HepG2 (cell line): ENCODE measurements around the gene ELP5. TPM values are rescaled to one million over a fixed set of nuclear protein-coding genes. Genes with fewer than 3 reads are reported as not detected.
A peak's percentile ranks its signal among the peaks of the same experiment; 100 is the strongest.

ENCODE experiments used
- AKAP8 ChIP-seq: sonication (generic); formaldehyde crosslinking; IDR thresholded peaks from 2 replicates; pipeline ENCODE4 v1.5.1; 2020; ENCODE audit warnings: mild to moderate bottlenecking, missing genetic modification reagents
- ARID5B ChIP-seq: IDR thresholded peaks from 2 replicates; pipeline ENCODE4 v1.4.0; 2020; ENCODE audit warnings: mild to moderate bottlenecking, missing genetic modification reagents
- CREB1 ChIP-seq, 2 experiments: fragments of 450-650 bp in 1 of 2; IDR thresholded peaks; 2 replicates each; pipeline ENCODE4 v1.6.1; 2016 to 2017; ENCODE audit warnings: control low read depth in 1 of 2, mild to moderate bottlenecking in 1 of 2, missing compliant biosample characterization in 1 of 2, missing genetic modification characterization in 1 of 2
- FOXK2 ChIP-seq: fragments of 450-650 bp; IDR thresholded peaks from 2 replicates; pipeline ENCODE4 v1.6.1; 2016
- KDM5A ChIP-seq: fragments of 200-600 bp; sonication (generic); IDR thresholded peaks from 2 replicates; pipeline ENCODE4 v1.7.0; 2018; ENCODE audit warnings: antibody characterized with exemption, mild to moderate bottlenecking, low read length, borderline replicate concordance
- KLF6 ChIP-seq: IDR thresholded peaks from 2 replicates; pipeline ENCODE4 v1.8.0; 2016; ENCODE audit warnings: missing biosample characterization, missing genetic modification reagents
- NCOA2 ChIP-seq: sonication (generic); formaldehyde crosslinking; IDR thresholded peaks from 2 replicates; pipeline ENCODE4 v1.8.0; 2022; ENCODE audit warnings: inconsistent platforms
- PBX2 ChIP-seq: IDR thresholded peaks from 2 replicates; pipeline ENCODE4 v1.6.1; 2016; ENCODE audit warnings: control low read depth
- POLR2A ChIP-seq, 2 experiments: IDR thresholded peaks; 2 replicates each; pipeline ENCODE4 v1.6.1; 2011; ENCODE audit warnings: low read depth in 2 of 2, low read length in 2 of 2, mild to moderate bottlenecking in 1 of 2, moderate library complexity in 1 of 2; ENCODE audit not compliant: insufficient read depth in 1 of 2
- PTBP1 ChIP-seq: fragments of 200-400 bp; formaldehyde crosslinking; IDR thresholded peaks from 2 replicates; pipeline ENCODE4 v1.6.1; 2018; ENCODE audit warnings: low read length, low read depth; ENCODE audit not compliant: poor library complexity, severe bottlenecking
- REST ChIP-seq, 2 experiments: IDR thresholded peaks; 2 replicates each; pipeline ENCODE4 v1.6.1; 2011 to 2012; ENCODE audit warnings: low read length in 2 of 2, borderline replicate concordance in 1 of 2, low read depth in 1 of 2, mild to moderate bottlenecking in 1 of 2, moderate library complexity in 1 of 2
- SNAPC2 ChIP-seq: sonication (generic); formaldehyde crosslinking; IDR thresholded peaks from 2 replicates; pipeline ENCODE4 v1.8.1; 2022; ENCODE audit warnings: mild to moderate bottlenecking, missing genetic modification reagents
- SRF ChIP-seq: IDR thresholded peaks from 2 replicates; pipeline ENCODE4 v1.6.1; 2011; ENCODE audit warnings: mild to moderate bottlenecking, low read depth, low read length, moderate library complexity
- TFDP2 ChIP-seq: sonication (generic); formaldehyde crosslinking; IDR thresholded peaks from 2 replicates; pipeline ENCODE4 v1.4.0; 2020; ENCODE audit warnings: missing genetic modification reagents
- ZBTB34 ChIP-seq: sonication (generic); formaldehyde crosslinking; IDR thresholded peaks from 2 replicates; pipeline ENCODE4 v1.8.0; 2022; ENCODE audit warnings: mild to moderate bottlenecking, missing genetic modification reagents
- ZKSCAN8 ChIP-seq: IDR thresholded peaks from 2 replicates; pipeline ENCODE4 v1.6.1; 2016; ENCODE audit warnings: borderline replicate concordance, missing genetic modification reagents, missing compliant biosample characterization
- ZNF124 ChIP-seq: sonication (generic); formaldehyde crosslinking; IDR thresholded peaks from 2 replicates; pipeline ENCODE4 v1.4.0; 2020; ENCODE audit warnings: missing genetic modification reagents
- ZNF367 ChIP-seq: sonication (generic); formaldehyde crosslinking; IDR thresholded peaks from 2 replicates; pipeline ENCODE4 v1.4.0; 2020; ENCODE audit warnings: missing genetic modification reagents, borderline replicate concordance
- polyA plus RNA-seq, 8 experiments: library from polyadenylated mRNA; depleted of rRNA in 3 of 8; stranded (reverse) in 7 of 8; unstranded in 1 of 8; fragments of >200 nt; fragmentation: Illumina TruSeq in 4 of 8; extraction: Trizol in 4 of 8; gene quantifications; 2 replicates each; pipeline versions ENCODE4 v1.2.1 to v1.2.3, GENCODE V29; 2011 to 2016; ENCODE audit warnings: low read depth in 4 of 8, missing spikeins in 1 of 8, mixed read lengths in 1 of 8; ENCODE audit not compliant: insufficient read depth in 1 of 8
- total RNA-seq, 5 experiments: library from RNA; depleted of rRNA; stranded (reverse); fragments of >200 nt; fragmentation: Illumina TruSeq; extraction: Trizol; gene quantifications; 2 replicates each; pipeline ENCODE4 v1.2.3, GENCODE V29; 2016; ENCODE audit warnings: low read depth in 1 of 5

The ELP5 gene
- total and polyA plus RNA-seq, 2 of the 13 experiments (the other 11 are each of a cell fraction or from before 2014, with no cell fraction given) = 67.6 to 69.8 TPM

- peak in 1 of 2 experiments; percentile 38; a peak in 1 of 4 replicates for TF ChIP-seq REST (IDR thresholded peaks at IDR 0.05; ENCODE audit: borderline replicate concordance in 1 of 2, low read depth in 1 of 2, low read length in 2 of 2)
- TF ChIP-seq NCOA2 (CRISPR knock-in tag) = peak; percentile 58; the same call in 1 of the 2 replicates
- TF ChIP-seq POLR2A (IDR thresholded peaks at IDR 0.05; ENCODE audit: insufficient read depth in 1 of 2, low read depth in 2 of 2, low read length in 2 of 2) = peak; percentile 22 to 66; a peak in 3 of 4 replicates
- 0 out of 2 replicates have a peak, but pooled peaks have one; percentile 28 for TF ChIP-seq KLF6
- no peak for TF ChIP-seq SNAPC2 (CRISPR knock-in tag)
- no peak for TF ChIP-seq PBX2 (CRISPR knock-in tag)
- TF ChIP-seq ZBTB34 (CRISPR knock-in tag) = no peak
- TF ChIP-seq CREB1 (IDR thresholded peaks at IDR 0.05) = peak; percentile 81
- TF ChIP-seq CREB1 (CRISPR knock-in tag; IDR thresholded peaks at IDR 0.05) = peak; percentile 72
- TF ChIP-seq ZKSCAN8 (CRISPR knock-in tag) = no peak
- peak; percentile 78 for TF ChIP-seq AKAP8 (CRISPR knock-in tag)
- peak; percentile 92 for TF ChIP-seq KDM5A
- peak; percentile 76 for TF ChIP-seq ARID5B (CRISPR knock-in tag)
- peak; percentile 37; the same call in 1 of the 2 replicates for TF ChIP-seq ZNF124 (CRISPR knock-in tag)
- no peak for TF ChIP-seq PTBP1
- peak; percentile 84 for TF ChIP-seq TFDP2
- peak; percentile 25; the same call in 1 of the 2 replicates for TF ChIP-seq SRF
- peak; percentile 59 for TF ChIP-seq FOXK2
- no peak for TF ChIP-seq ZNF367 (CRISPR knock-in tag)
These were observed 9.1 kb upstream of the ELP5 start (continued) for GRCh38 chr17:7242717-7243452.
